HEK293 (cell line): ENCODE results near the gene ZNF609.
A peak's percentile ranks its signal among the peaks of the same experiment; 100 is the strongest.
"Not testable (repeated sequence)": the region's sequence is repeated elsewhere in the genome, so short reads cannot be mapped to it uniquely, and the experiment has no call there.

Experiments
- CTCF ChIA-PET: fragments of 350-600 bp; formaldehyde crosslinking; extraction: SDS; loops from one replicate; lab custom pipeline; 2021; ENCODE audit warnings: antibody characterized with exemption; lab: Yijun Ruan, JAX
- POLR2A ChIA-PET: fragments of 300-600 bp; formaldehyde crosslinking; extraction: SDS; loops from one replicate; lab custom pipeline; 2020; ENCODE audit warnings: antibody characterized with exemption, inconsistent platforms; lab: Yijun Ruan, JAX
- H3K27ac ChIP-seq: fragments of 200-500 bp; sonication (Bioruptor generic); 2 replicates; pipeline ENCODE4 v1.5.1; 2014; ENCODE audit warnings: low read depth, low read length, control low read depth, inconsistent platforms; ENCODE audit errors: extremely low read depth
- H3K36me3 ChIP-seq, 2 experiments: fragments of 200-500 bp in 1 of 2; sonication (Bioruptor generic) in 1 of 2; 1 replicate in 1 of 2; 2 replicates in 1 of 2; pipeline ENCODE4 v1.5.1; 2014 to 2017; ENCODE audit warnings: inconsistent platforms in 2 of 2, low read length in 2 of 2; ENCODE audit not compliant: control insufficient read depth in 2 of 2, insufficient read depth in 1 of 2
- H3K4me1 ChIP-seq: fragments of 200-500 bp; sonication (Bioruptor generic); 2 replicates; pipeline ENCODE4 v1.5.1; 2014; ENCODE audit warnings: mild to moderate bottlenecking, low read length, inconsistent platforms; ENCODE audit not compliant: control insufficient read depth, insufficient read depth
- H3K4me3 ChIP-seq: 2 replicates; pipeline ENCODE4 v1.5.1; 2011; ENCODE audit warnings: low read depth, mild to moderate bottlenecking, control low read depth, low read length, moderate library complexity
- H3K9me3 ChIP-seq: fragments of 200-500 bp; sonication (Bioruptor generic); 2 replicates; pipeline ENCODE4 v1.5.1; 2014; ENCODE audit warnings: low read depth, low read length, inconsistent platforms; ENCODE audit not compliant: control insufficient read depth, insufficient read depth
- BCL11B ChIP-seq: fragments of 450-650 bp; formaldehyde crosslinking; IDR thresholded peaks from 2 replicates; pipeline ENCODE4 v1.5.1; 2016; ENCODE audit warnings: low read depth, missing biosample characterization, missing genetic modification characterization
- IKZF3 ChIP-seq: fragments of 450-650 bp; IDR thresholded peaks from 2 replicates; pipeline ENCODE4 v1.5.0; 2018; ENCODE audit warnings: missing biosample characterization, mild to moderate bottlenecking, missing genetic modification characterization, moderate library complexity
- MYNN ChIP-seq: fragments of 450-650 bp; formaldehyde crosslinking; IDR thresholded peaks from 2 replicates; pipeline ENCODE4 v1.5.1; 2016; ENCODE audit warnings: missing biosample characterization, missing genetic modification characterization, borderline replicate concordance
- PRDM1 ChIP-seq: fragments of 450-650 bp; formaldehyde crosslinking; IDR thresholded peaks from 2 replicates; pipeline ENCODE4; 2016; ENCODE audit warnings: missing biosample characterization, missing genetic modification characterization
- PRDM6 ChIP-seq: fragments of 450-650 bp; formaldehyde crosslinking; IDR thresholded peaks from 2 replicates; pipeline ENCODE4 v1.5.1; 2017; ENCODE audit warnings: missing biosample characterization, missing genetic modification characterization
- ZBTB17 ChIP-seq: fragments of 450-650 bp; formaldehyde crosslinking; IDR thresholded peaks from 2 replicates; pipeline ENCODE4 v1.5.1; 2016; ENCODE audit warnings: missing biosample characterization, missing genetic modification characterization
- ZBTB21 ChIP-seq: fragments of 450-650 bp; formaldehyde crosslinking; IDR thresholded peaks from 2 replicates; pipeline ENCODE4 v1.5.1; 2017; ENCODE audit warnings: missing biosample characterization, missing genetic modification characterization
- ZBTB8A ChIP-seq: fragments of 450-650 bp; formaldehyde crosslinking; IDR thresholded peaks from 2 replicates; pipeline ENCODE4 v1.5.1; 2016; ENCODE audit warnings: missing biosample characterization, missing genetic modification characterization
- ZNF366 ChIP-seq: fragments of 450-650 bp; formaldehyde crosslinking; conservative IDR thresholded peaks from 2 replicates; pipeline ENCODE4 v1.5.1; 2016; ENCODE audit warnings: missing biosample characterization, missing genetic modification characterization
- ZNF426 ChIP-seq: fragments of 450-650 bp; formaldehyde crosslinking; IDR thresholded peaks from 2 replicates; pipeline ENCODE4 v1.5.1; 2017; ENCODE audit warnings: missing biosample characterization, missing genetic modification characterization, mild to moderate bottlenecking, inconsistent platforms, moderate library complexity
- ZNF544 ChIP-seq: fragments of 450-650 bp; formaldehyde crosslinking; IDR thresholded peaks from 2 replicates; pipeline ENCODE4 v1.5.0; 2017; ENCODE audit warnings: missing biosample characterization, missing genetic modification characterization
- ZNF600 ChIP-seq: fragments of 450-650 bp; formaldehyde crosslinking; IDR thresholded peaks from 2 replicates; pipeline ENCODE4 v1.5.1; 2016; ENCODE audit warnings: missing biosample characterization, missing genetic modification characterization
- ZNF707 ChIP-seq: fragments of 450-650 bp; formaldehyde crosslinking; IDR thresholded peaks from 2 replicates; pipeline ENCODE4 v1.5.1; 2016; ENCODE audit warnings: missing biosample characterization, missing genetic modification characterization
- ZNF837 ChIP-seq: fragments of 450-650 bp; formaldehyde crosslinking; IDR thresholded peaks from 2 replicates; pipeline ENCODE4 v1.5.1; 2016; ENCODE audit warnings: missing biosample characterization, missing genetic modification characterization

Gene ZNF609

GRCh38 chr15:64586984-64587383, 126.6 kb downstream of the ZNF609 start:
- POLR2A ChIA-PET = no interaction called here
- TF ChIP-seq BCL11B (tag by site-specific recombination) = no peak
- TF ChIP-seq ZNF544 (tag by site-specific recombination) = no peak
- peak; percentile 62 for TF ChIP-seq PRDM6
- TF ChIP-seq ZBTB21 = no peak

DNA sequence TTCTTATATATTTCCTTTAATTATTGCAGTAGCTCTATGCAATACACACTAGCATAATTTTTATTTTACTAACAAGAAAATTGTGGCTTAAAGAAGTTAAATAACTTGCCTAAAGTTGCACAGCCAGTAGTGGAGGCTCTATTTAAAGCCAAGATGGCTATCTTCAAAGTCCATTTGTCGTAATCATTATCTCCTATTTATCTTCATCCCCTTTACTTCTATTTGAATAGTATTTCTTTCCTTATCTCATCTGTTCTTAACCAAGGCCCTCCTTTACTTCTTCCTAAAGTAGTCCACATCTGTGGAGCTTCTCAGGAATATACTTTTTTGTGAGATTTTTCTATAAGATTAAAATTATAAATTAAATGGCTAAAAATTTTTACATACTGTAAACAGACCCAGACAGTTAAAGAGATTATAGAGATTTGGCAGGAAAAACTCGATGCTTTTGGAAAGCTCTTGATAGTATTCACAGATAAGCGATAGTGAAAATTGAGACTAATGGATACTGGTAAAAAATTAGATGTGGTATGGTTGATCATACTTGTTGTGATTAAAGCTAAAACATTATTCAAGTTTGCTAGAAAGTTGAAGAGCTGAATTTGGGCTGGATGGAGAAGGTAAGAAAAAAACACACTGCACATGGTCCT, 129.2 kb downstream of the ZNF609 start:
- H3K27ac ChIP-seq = no peak overlapping the region
- ChIA-PET CTCF (interaction anchor here (0.6 to 0.7 kb wide), 2 partner anchors 41 to 117 kb away, joined by 3 read pairs; no protein-coding TSS in a partner anchor), POLR2A (no interaction called here)
- H3K4me3 ChIP-seq = no peak overlapping the region
- 0 out of 2 replicates have a peak, but pooled peaks cover 4% of the 10 kb centered on the region for H3K4me1 ChIP-seq
- no peaks in the 10 kb centered on the region; a peak in 1 of 3 replicates for H3K36me3 ChIP-seq
- peak; percentile 49; the same call in 1 of the 2 replicates for TF ChIP-seq PRDM6
- TF ChIP-seq ZNF837 (tag by site-specific recombination) = no peak
- no peaks in the 10 kb centered on the region for H3K9me3 ChIP-seq

More at GRCh38 chr15:64586984-64587383, 126.6 kb downstream of the ZNF609 start:
- H3K9me3 ChIP-seq = no peaks in the 10 kb centered on the region
- H3K4me3 ChIP-seq = no peak overlapping the region
- no peaks in the 10 kb centered on the region; a peak in 1 of 3 replicates for H3K36me3 ChIP-seq
- CTCF ChIA-PET = interaction anchor here (1.1 kb wide), 1 partner anchor 66 kb away, joined by 3 read pairs; no protein-coding TSS in a partner anchor
- 0 out of 2 replicates have a peak, but pooled peaks cover 4% of the 10 kb centered on the region for H3K4me1 ChIP-seq
- no peak overlapping the region for H3K27ac ChIP-seq

GRCh38 chr15:64592845-64593244, 132.5 kb downstream of the ZNF609 start:
- H3K9me3 ChIP-seq, H3K4me3 ChIP-seq, POLR2A ChIA-PET, H3K27ac ChIP-seq, H3K36me3 ChIP-seq, H3K4me1 ChIP-seq, CTCF ChIA-PET: not testable (repeated sequence)

DNA sequence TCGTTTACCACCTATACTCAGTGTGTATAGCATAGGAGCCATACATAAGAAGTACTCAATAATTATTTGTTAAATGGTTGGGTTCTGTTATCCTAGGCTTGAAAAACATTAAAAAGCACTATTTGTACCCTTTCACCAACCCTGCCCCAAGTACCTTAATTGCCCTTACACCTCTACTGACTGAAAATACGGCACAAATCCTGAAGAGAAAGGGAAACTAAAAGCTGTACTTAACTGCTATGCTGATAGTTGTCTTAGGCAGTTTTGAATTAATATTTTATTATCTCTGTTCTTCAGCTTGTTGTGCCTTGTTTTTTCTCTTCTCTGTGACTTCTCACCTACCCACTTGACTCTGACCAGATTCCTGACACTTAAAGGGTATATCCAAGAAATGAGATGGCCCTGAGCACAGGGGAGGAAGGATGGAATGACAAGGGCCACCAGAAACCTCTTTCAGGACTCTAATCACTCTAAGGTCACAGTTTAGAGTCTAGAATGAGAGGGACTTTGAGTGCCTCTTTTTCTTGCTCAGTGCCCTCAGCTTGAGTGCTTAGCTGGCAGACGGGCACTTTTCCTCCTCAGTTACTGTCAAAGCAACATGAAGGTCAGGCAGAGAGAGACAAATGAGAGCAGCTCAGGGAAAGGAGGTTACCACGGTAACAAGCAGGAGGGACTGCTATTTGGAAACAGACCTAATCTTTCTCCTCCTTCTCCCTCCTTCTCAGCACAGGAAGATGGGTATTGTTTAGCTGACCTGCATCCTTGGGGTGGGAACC, 136.5 kb downstream of the ZNF609 start:
- Histone ChIP-seq H3K9me3 (no peaks in the 10 kb centered on the region), H3K27ac (no peak overlapping the region), H3K4me1 (peaks cover 12% of the 10 kb centered on the region; the same call in 1 of the 2 replicates), H3K4me3 (no peak overlapping the region), H3K36me3 (no peaks in the 10 kb centered on the region; a peak in 1 of 3 replicates)
- ChIA-PET POLR2A (no interaction called here), CTCF (interaction anchor here (0.7 to 2.0 kb wide), 2 partner anchors 56 to 1002 kb away, joined by 3 to 5 read pairs; no protein-coding TSS in a partner anchor)
- TF ChIP-seq MYNN (tag by site-specific recombination) = peak; percentile 98
- TF ChIP-seq ZNF707 (tag by site-specific recombination) = no peak
- TF ChIP-seq IKZF3 = 0 out of 2 replicates have a peak, but pooled peaks have one; percentile 20
- TF ChIP-seq PRDM1 (tag by site-specific recombination) = peak; percentile 59
- 0 out of 2 replicates have a peak, but pooled peaks have one; percentile 41 for TF ChIP-seq ZNF600 (tag by site-specific recombination)
- peak; percentile 35; the same call in 1 of the 2 replicates for TF ChIP-seq ZNF366
- peak; percentile 61; the same call in 1 of the 2 replicates for TF ChIP-seq ZBTB17 (tag by site-specific recombination)
- TF ChIP-seq ZBTB8A (tag by site-specific recombination) = 0 out of 2 replicates have a peak, but pooled peaks have one; percentile 21
- no peak for TF ChIP-seq ZNF426 (tag by site-specific recombination)
- TF ChIP-seq, all 188 proteins: peak for 7
